Measurements from ENCODE around the gene ENO2. TPM values are rescaled to one million over a fixed set of nuclear protein-coding genes. Genes with fewer than 3 reads are reported as not detected.

ENO2 gene
- total and polyA plus RNA-seq, 2 donors = 12.1 to 29.3 TPM

GRCh38 chr12:6916426-6917200, 2.2 kb downstream of the ENO2 start:
- Histone ChIP-seq H3K4me3 (ENCODE audit: low read length in 2 of 2) (no peak overlapping the region), H3K4me1 (ENCODE audit: control insufficient read depth in 2 of 2, insufficient read depth in 2 of 2, low read length in 2 of 2) (peaks cover 15 to 24% of the 10 kb centered on the region in 2 donors), H3K27me3 (ENCODE audit: control insufficient read depth in 2 of 2, insufficient read depth in 1 of 2, low read length in 1 of 2) (peaks cover 0 to 30% of the 10 kb centered on the region in 2 donors), H3K9me3 (ENCODE audit: control insufficient read depth in 2 of 2, insufficient read depth in 1 of 2, low read length in 1 of 2) (no peaks in the 10 kb centered on the region), H3K36me3 (ENCODE audit: control insufficient read depth in 2 of 2, insufficient read depth in 2 of 2, low read length in 1 of 2) (peaks cover 25% of the 10 kb centered on the region in 2 donors), H3K27ac (ENCODE audit: low read depth in 1 of 2, low read length in 1 of 2) (no peak overlapping the region)
- WGBS = 96% methylated on average over 11 of the region's 11 CpGs
- no peak for DNase-seq (ENCODE audit: low read depth in 6 of 9, low spot score in 9 of 9)

- DNase-seq (ENCODE audit: low read depth in 6 of 9, low spot score in 9 of 9) = no peak
- H3K27me3 ChIP-seq (ENCODE audit: control insufficient read depth in 2 of 2, insufficient read depth in 1 of 2, low read length in 1 of 2) = peaks cover 0 to 22% of the 10 kb centered on the region in 2 donors
- H3K36me3 ChIP-seq (ENCODE audit: control insufficient read depth in 2 of 2, insufficient read depth in 2 of 2, low read length in 1 of 2) = peaks cover 31 to 36% of the 10 kb centered on the region in 2 donors
- no peak overlapping the region for H3K4me3 ChIP-seq (ENCODE audit: low read length in 2 of 2)
- no peak overlapping the region for H3K27ac ChIP-seq (ENCODE audit: low read depth in 1 of 2, low read length in 1 of 2)
- H3K9me3 ChIP-seq (ENCODE audit: control insufficient read depth in 2 of 2, insufficient read depth in 1 of 2, low read length in 1 of 2) = no peaks in the 10 kb centered on the region
- H3K4me1 ChIP-seq (ENCODE audit: control insufficient read depth in 2 of 2, insufficient read depth in 2 of 2, low read length in 2 of 2) = peaks cover 15 to 24% of the 10 kb centered on the region in 2 donors
- 97% methylated on average over 14 of the region's 14 CpGs for WGBS
Measured at GRCh38 chr12:6917491-6918231, 3.3 kb downstream of the ENO2 start.

- Histone ChIP-seq H3K27ac (ENCODE audit: low read depth in 1 of 2, low read length in 1 of 2) (no peak overlapping the region), H3K36me3 (ENCODE audit: control insufficient read depth in 2 of 2, insufficient read depth in 2 of 2, low read length in 1 of 2) (peaks cover 35 to 42% of the 10 kb centered on the region in 2 donors), H3K9me3 (ENCODE audit: control insufficient read depth in 2 of 2, insufficient read depth in 1 of 2, low read length in 1 of 2) (no peaks in the 10 kb centered on the region), H3K27me3 (ENCODE audit: control insufficient read depth in 2 of 2, insufficient read depth in 1 of 2, low read length in 1 of 2) (peaks cover 0 to 10% of the 10 kb centered on the region in 2 donors), H3K4me1 (ENCODE audit: control insufficient read depth in 2 of 2, insufficient read depth in 2 of 2, low read length in 2 of 2) (peaks cover 14 to 26% of the 10 kb centered on the region in 2 donors), H3K4me3 (ENCODE audit: low read length in 2 of 2) (no peak overlapping the region)
- DNase-seq (ENCODE audit: low read depth in 6 of 9, low spot score in 9 of 9) = no peak
- WGBS = 89% methylated on average over 7 of the region's 7 CpGs
Measured at GRCh38 chr12:6919588-6919987, 5.2 kb downstream of the ENO2 start.

- Histone ChIP-seq H3K4me3 (ENCODE audit: low read length in 2 of 2) (no peak overlapping the region), H3K27ac (ENCODE audit: low read depth in 1 of 2, low read length in 1 of 2) (no peak overlapping the region), H3K27me3 (ENCODE audit: control insufficient read depth in 2 of 2, insufficient read depth in 1 of 2, low read length in 1 of 2) (peaks cover 0 to 7% of the 10 kb centered on the region in 2 donors), H3K9me3 (ENCODE audit: control insufficient read depth in 2 of 2, insufficient read depth in 1 of 2, low read length in 1 of 2) (no peaks in the 10 kb centered on the region), H3K36me3 (ENCODE audit: control insufficient read depth in 2 of 2, insufficient read depth in 2 of 2, low read length in 1 of 2) (peaks cover 33 to 39% of the 10 kb centered on the region in 2 donors), H3K4me1 (ENCODE audit: control insufficient read depth in 2 of 2, insufficient read depth in 2 of 2, low read length in 2 of 2) (peaks cover 3 to 31% of the 10 kb centered on the region in 2 donors)
- 97% methylated on average over 7 of the region's 7 CpGs for WGBS
- DNase-seq (ENCODE audit: low read depth in 6 of 9, low spot score in 9 of 9) = no peak
Measured at GRCh38 chr12:6921539-6921938, 7.2 kb downstream of the ENO2 start.

- H3K9me3 ChIP-seq (ENCODE audit: control insufficient read depth in 2 of 2, insufficient read depth in 1 of 2, low read length in 1 of 2) = no peaks in the 10 kb centered on the region
- 87% methylated on average over 9 of the region's 9 CpGs for WGBS
- H3K4me3 ChIP-seq (ENCODE audit: low read length in 2 of 2) = no peak overlapping the region
Measured at GRCh38 chr12:6921996-6922946, 7.9 kb downstream of the ENO2 start.

GRCh38 chr12:6923003-6923732, 8.8 kb downstream of the ENO2 start:
- H3K27ac ChIP-seq (ENCODE audit: low read depth in 1 of 2, low read length in 1 of 2) = no peak overlapping the region
- no peak overlapping the region for H3K4me3 ChIP-seq (ENCODE audit: low read length in 2 of 2)
- 94% methylated on average over 10 of the region's 10 CpGs for WGBS
- peaks cover 20 to 30% of the 10 kb centered on the region in 2 donors for H3K36me3 ChIP-seq (ENCODE audit: control insufficient read depth in 2 of 2, insufficient read depth in 2 of 2, low read length in 1 of 2)
- H3K9me3 ChIP-seq (ENCODE audit: control insufficient read depth in 2 of 2, insufficient read depth in 1 of 2, low read length in 1 of 2) = peaks cover 0 to 1% of the 10 kb centered on the region in 2 donors
- no peak for DNase-seq (ENCODE audit: low read depth in 6 of 9, low spot score in 9 of 9)
- H3K27me3 ChIP-seq (ENCODE audit: control insufficient read depth in 2 of 2, insufficient read depth in 1 of 2, low read length in 1 of 2) = peaks cover 0 to 19% of the 10 kb centered on the region in 2 donors
- H3K4me1 ChIP-seq (ENCODE audit: control insufficient read depth in 2 of 2, insufficient read depth in 2 of 2, low read length in 2 of 2) = peaks cover 6 to 38% of the 10 kb centered on the region in 2 donors

More at GRCh38 chr12:6921996-6922946, 7.9 kb downstream of the ENO2 start:
- Histone ChIP-seq H3K27me3 (ENCODE audit: control insufficient read depth in 2 of 2, insufficient read depth in 1 of 2, low read length in 1 of 2) (peaks cover 0 to 15% of the 10 kb centered on the region in 2 donors), H3K4me1 (ENCODE audit: control insufficient read depth in 2 of 2, insufficient read depth in 2 of 2, low read length in 2 of 2) (peaks cover 4 to 37% of the 10 kb centered on the region in 2 donors), H3K27ac (ENCODE audit: low read depth in 1 of 2, low read length in 1 of 2) (no peak overlapping the region), H3K36me3 (ENCODE audit: control insufficient read depth in 2 of 2, insufficient read depth in 2 of 2, low read length in 1 of 2) (peaks cover 28 to 35% of the 10 kb centered on the region in 2 donors)
- no peak for DNase-seq (ENCODE audit: low read depth in 6 of 9, low spot score in 9 of 9)

GRCh38 chr12:6923851-6924250, 9.5 kb downstream of the ENO2 start:
- no peak overlapping the region for H3K27ac ChIP-seq (ENCODE audit: low read depth in 1 of 2, low read length in 1 of 2)
- H3K9me3 ChIP-seq (ENCODE audit: control insufficient read depth in 2 of 2, insufficient read depth in 1 of 2, low read length in 1 of 2) = peaks cover 0 to 1% of the 10 kb centered on the region in 2 donors
- H3K4me3 ChIP-seq (ENCODE audit: low read length in 2 of 2) = no peak overlapping the region
- H3K4me1 ChIP-seq (ENCODE audit: control insufficient read depth in 2 of 2, insufficient read depth in 2 of 2, low read length in 2 of 2) = peaks cover 6 to 44% of the 10 kb centered on the region in 2 donors
- WGBS = 85% methylated on average over 6 of the region's 6 CpGs
- H3K27me3 ChIP-seq (ENCODE audit: control insufficient read depth in 2 of 2, insufficient read depth in 1 of 2, low read length in 1 of 2) = peaks cover 0 to 26% of the 10 kb centered on the region in 2 donors
- DNase-seq (ENCODE audit: low read depth in 6 of 9, low spot score in 9 of 9) = no peak
- peaks cover 20 to 28% of the 10 kb centered on the region in 2 donors for H3K36me3 ChIP-seq (ENCODE audit: control insufficient read depth in 2 of 2, insufficient read depth in 2 of 2, low read length in 1 of 2)

- H3K36me3 ChIP-seq (ENCODE audit: control insufficient read depth in 2 of 2, insufficient read depth in 2 of 2, low read length in 1 of 2) = peaks cover 16 to 22% of the 10 kb centered on the region in 2 donors
Measured at GRCh38 chr12:6925239-6925539, 10.8 kb downstream of the ENO2 start.

More at GRCh38 chr12:6925239-6925539, 10.8 kb downstream of the ENO2 start:
- H3K27ac ChIP-seq (ENCODE audit: low read depth in 1 of 2, low read length in 1 of 2) = peak overlapping the region; percentile 64 to 80
- DNase-seq (ENCODE audit: low read depth in 6 of 9, low spot score in 9 of 9) = no peak
- WGBS = 89% methylated on average over 1 of the region's 1 CpG
- no peak overlapping the region for H3K4me3 ChIP-seq (ENCODE audit: low read length in 2 of 2)
- peaks cover 6 to 54% of the 10 kb centered on the region in 2 donors for H3K4me1 ChIP-seq (ENCODE audit: control insufficient read depth in 2 of 2, insufficient read depth in 2 of 2, low read length in 2 of 2)
- H3K9me3 ChIP-seq (ENCODE audit: control insufficient read depth in 2 of 2, insufficient read depth in 1 of 2, low read length in 1 of 2) = peaks cover 0 to 1% of the 10 kb centered on the region in 2 donors
- H3K27me3 ChIP-seq (ENCODE audit: control insufficient read depth in 2 of 2, insufficient read depth in 1 of 2, low read length in 1 of 2) = peaks cover 0 to 33% of the 10 kb centered on the region in 2 donors

Measured in thymus (tissue), 11 donors.